ENCODE measurements around the gene DEDD. TPM values are rescaled to one million over a fixed set of nuclear protein-coding genes. Genes with fewer than 3 reads are reported as not detected.
"Not testable (repeated sequence)": the region's sequence is repeated elsewhere in the genome, so short reads cannot be mapped to it uniquely, and the experiment has no call there.

The DEDD gene
- total RNA-seq, 2 donors from 2014 or later, result 49.8 to 51.3 TPM

DNA sequence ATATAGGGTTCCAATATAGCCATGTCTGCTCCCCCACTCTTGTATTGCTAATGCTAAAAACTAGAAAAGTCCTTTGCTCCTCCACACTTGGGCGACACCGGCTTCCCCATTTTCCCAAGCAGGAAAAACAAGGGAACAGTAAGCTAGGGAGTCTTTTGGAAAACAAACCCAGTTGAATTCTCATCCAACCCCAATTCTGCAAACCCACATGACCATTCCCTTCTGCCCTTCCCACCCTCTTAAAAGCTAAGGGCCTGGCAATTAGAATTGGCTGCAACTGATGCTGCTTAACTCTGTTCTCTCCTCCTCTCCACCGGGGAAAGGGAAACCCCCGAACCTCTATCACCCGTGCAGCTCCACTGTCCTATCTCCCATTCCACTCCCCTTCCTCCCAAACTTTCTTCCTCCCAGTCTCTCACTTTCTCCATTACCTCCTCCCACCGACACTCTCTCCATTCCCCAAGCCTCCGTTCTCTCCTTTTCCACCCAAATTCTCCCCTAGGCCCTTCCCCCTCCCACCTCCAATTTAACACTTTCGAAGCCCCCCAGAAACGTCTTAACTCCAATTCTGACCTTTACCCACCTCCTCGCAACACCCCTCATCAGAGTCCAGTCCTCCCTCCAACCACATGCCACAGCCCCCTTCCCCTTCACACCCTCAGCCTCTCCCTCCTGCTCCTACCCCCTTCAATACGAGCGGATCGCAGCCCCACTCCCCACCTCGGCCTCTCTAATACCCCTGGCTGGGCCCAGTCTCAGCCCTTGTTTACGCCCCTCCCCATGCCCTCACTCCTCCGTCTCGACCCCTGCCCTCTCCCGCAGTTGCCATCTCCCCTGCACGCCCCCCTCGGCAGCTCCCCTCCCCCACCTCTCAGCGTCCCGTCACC, 701 bp downstream of the DEDD start:
- Mint-ChIP-seq H3K36me3 (ENCODE audit: insufficient read depth in 2 of 2) (peaks cover 5 to 22% of the 10 kb centered on the region in 2 donors), H3K9me3 (no peaks in the 10 kb centered on the region), H3K4me3 (no peak overlapping the region), H3K27ac (peak overlapping the region; percentile 99), H3K4me1 (ENCODE audit: low read depth) (peaks cover 50% of the 10 kb centered on the region), H3K27me3 (ENCODE audit: low read depth) (no peaks in the 10 kb centered on the region)
- ATAC-seq (replicated peaks in 1 of 2) (no peak), DNase-seq (no peak)

DNA sequence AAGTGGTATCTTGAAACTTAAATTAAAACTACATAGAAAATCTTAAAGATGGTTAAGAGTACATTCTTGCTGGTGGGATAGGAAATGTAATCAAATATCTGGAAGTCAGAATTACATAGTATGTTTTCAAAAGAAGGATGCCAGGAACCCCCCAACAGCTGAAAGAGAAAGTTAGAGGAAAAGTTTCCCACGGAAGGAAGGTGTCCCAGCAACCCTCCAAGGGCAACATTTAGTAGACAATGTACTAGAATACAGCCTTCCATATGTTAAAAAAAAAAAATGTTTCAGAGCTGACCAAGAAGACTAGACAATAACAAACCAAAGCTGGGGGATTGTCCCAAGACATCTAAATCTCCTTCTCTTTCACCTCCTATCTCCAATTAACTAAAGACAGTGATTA, 2.2 kb downstream of the DEDD start:
- peaks cover 60% of the 10 kb centered on the region for H3K4me1 Mint-ChIP-seq (ENCODE audit: low read depth)
- peak overlapping the region; percentile 99 for H3K27ac Mint-ChIP-seq
- DNase-seq, result no peak
- no peaks in the 10 kb centered on the region for H3K9me3 Mint-ChIP-seq
- no peak overlapping the region for H3K4me3 Mint-ChIP-seq
- H3K36me3 Mint-ChIP-seq (ENCODE audit: insufficient read depth in 2 of 2), result peaks cover 13 to 31% of the 10 kb centered on the region in 2 donors
- no peaks in the 10 kb centered on the region for H3K27me3 Mint-ChIP-seq (ENCODE audit: low read depth)
- ATAC-seq (replicated peaks in 1 of 2), result no peak

DNA sequence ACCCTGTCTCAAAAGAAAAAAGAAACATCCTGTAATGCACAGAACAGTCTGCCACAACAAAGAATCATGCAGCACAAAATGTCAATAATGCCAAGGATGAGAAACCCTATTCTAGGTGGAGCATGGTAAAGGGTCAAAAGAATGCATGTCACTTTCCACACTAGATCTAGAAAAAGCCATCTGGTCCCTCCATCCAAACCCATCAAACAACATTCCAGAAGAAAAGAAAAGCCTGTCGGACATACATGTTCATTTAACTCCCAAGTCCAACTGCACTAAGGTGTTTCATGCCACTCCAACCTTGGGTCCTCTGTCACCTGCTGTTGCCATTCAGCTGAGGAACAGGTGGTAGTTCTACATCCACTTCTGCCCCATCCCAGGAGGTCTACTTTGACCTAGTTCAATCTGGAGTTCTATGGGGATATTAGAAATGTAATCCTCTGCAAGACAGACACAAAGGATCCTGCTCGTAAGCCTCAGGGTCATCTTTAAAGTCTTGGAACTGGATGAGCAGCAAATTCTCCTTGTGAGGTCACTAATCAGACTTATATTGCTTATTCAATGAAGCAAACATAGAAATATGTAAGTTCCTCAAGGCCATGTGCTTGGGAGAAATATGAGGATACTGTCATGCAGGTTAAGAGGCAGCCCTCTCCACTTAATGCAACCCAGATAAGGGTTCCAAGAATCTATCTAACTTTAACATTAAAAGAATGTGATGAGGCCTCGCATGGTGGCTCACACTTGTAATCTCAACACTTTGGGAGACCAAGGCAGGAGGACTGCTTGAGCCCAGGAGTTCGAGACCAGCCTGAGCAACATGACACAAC, 3.7 kb downstream of the DEDD start:
- H3K27me3 Mint-ChIP-seq (ENCODE audit: low read depth), result no peaks in the 10 kb centered on the region
- H3K36me3 Mint-ChIP-seq (ENCODE audit: insufficient read depth in 2 of 2), result peaks cover 13 to 36% of the 10 kb centered on the region in 2 donors
- no peak overlapping the region for H3K4me3 Mint-ChIP-seq
- peaks cover 60% of the 10 kb centered on the region for H3K4me1 Mint-ChIP-seq (ENCODE audit: low read depth)
- ATAC-seq (replicated peaks in 1 of 2) (no peak), DNase-seq (no peak)
- no peaks in the 10 kb centered on the region for H3K9me3 Mint-ChIP-seq
- no peak overlapping the region for H3K27ac Mint-ChIP-seq

DNA sequence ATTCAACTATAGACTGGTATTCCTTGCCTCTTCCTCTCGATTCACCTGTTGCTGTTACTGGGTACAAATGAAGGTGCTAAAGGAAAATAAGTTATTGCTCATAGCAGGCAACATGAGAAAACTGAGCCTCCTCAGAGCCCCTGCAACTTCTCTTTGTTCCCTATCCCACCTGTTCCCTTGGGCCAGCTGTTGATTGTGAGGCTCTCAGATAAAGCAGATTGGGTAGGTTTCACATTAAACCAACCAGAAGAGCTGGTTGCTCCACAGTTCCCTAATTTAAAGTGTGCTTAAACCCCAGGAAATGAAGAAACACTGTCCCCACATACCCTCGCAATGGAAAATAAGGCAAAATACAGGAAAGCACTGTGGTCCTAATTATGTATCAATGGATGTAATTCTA, 4.8 kb downstream of the DEDD start:
- H3K36me3 Mint-ChIP-seq (ENCODE audit: insufficient read depth in 2 of 2), result peaks cover 16 to 44% of the 10 kb centered on the region in 2 donors
- no peak overlapping the region for H3K4me3 Mint-ChIP-seq
- no peaks in the 10 kb centered on the region for H3K27me3 Mint-ChIP-seq (ENCODE audit: low read depth)
- DNase-seq, result no peak
- no peak for ATAC-seq (replicated peaks in 1 of 2)
- no peaks in the 10 kb centered on the region for H3K9me3 Mint-ChIP-seq
- peak overlapping the region; percentile 64 for H3K27ac Mint-ChIP-seq
- peaks cover 60% of the 10 kb centered on the region for H3K4me1 Mint-ChIP-seq (ENCODE audit: low read depth)

DNA sequence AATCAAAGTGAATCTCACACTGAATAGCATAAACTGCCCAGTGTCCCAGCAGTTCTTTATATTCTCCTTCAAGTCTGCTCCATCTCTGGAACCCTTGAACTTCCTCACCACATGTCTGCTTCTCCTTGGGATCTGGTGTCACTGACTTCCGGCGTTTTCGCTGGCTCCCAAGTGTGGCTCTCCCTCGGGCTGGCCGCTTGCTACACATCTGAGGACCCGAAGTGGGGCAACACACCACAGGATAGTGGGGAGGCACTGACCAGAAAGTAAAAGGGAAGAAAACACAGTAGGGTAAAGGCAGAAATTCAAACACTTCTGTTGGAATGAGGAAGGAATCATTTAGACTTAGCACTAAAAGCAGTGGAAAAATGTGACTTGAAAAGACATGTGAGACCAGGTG, 9.5 kb downstream of the DEDD start:
- no peak for ATAC-seq (replicated peaks in 1 of 2)
- H3K9me3 Mint-ChIP-seq, result no peaks in the 10 kb centered on the region
- H3K27me3 Mint-ChIP-seq (ENCODE audit: low read depth), result no peaks in the 10 kb centered on the region
- H3K36me3 Mint-ChIP-seq (ENCODE audit: insufficient read depth in 2 of 2), result peaks cover 20 to 47% of the 10 kb centered on the region in 2 donors
- peaks cover 50% of the 10 kb centered on the region for H3K4me1 Mint-ChIP-seq (ENCODE audit: low read depth)
- peak overlapping the region; percentile 47 for H3K27ac Mint-ChIP-seq
- no peak overlapping the region for H3K4me3 Mint-ChIP-seq
- no peak for DNase-seq

DNA sequence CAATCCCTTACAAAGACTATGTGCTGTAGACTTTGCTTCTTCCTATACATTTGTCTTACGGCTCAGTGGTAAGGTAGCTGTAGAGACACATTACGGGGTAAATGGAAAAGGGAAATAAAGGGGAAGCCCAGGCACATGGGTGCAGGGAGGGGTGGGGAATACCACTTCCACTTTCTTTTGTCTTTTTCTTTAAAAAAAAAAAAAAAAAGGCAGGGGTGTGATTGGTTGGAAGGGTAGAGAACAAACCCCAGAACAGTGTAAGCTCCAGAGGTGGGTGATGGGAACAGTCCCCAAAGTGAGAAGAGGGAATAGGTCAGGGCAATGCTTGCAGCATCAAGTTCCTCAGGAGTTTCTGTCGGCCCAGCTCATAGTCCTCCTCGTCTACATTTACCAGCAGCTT, 10.6 kb downstream of the DEDD start:
- H3K27me3 Mint-ChIP-seq (ENCODE audit: low read depth), result no peaks in the 10 kb centered on the region
- peaks cover 21 to 43% of the 10 kb centered on the region in 2 donors for H3K36me3 Mint-ChIP-seq (ENCODE audit: insufficient read depth in 2 of 2)
- ATAC-seq (replicated peaks in 1 of 2), result no peak
- DNase-seq, result no peak
- no peak overlapping the region for H3K4me3 Mint-ChIP-seq
- peaks cover 43% of the 10 kb centered on the region for H3K4me1 Mint-ChIP-seq (ENCODE audit: low read depth)
- no peaks in the 10 kb centered on the region for H3K9me3 Mint-ChIP-seq
- peak overlapping the region; percentile 44 for H3K27ac Mint-ChIP-seq

DNA sequence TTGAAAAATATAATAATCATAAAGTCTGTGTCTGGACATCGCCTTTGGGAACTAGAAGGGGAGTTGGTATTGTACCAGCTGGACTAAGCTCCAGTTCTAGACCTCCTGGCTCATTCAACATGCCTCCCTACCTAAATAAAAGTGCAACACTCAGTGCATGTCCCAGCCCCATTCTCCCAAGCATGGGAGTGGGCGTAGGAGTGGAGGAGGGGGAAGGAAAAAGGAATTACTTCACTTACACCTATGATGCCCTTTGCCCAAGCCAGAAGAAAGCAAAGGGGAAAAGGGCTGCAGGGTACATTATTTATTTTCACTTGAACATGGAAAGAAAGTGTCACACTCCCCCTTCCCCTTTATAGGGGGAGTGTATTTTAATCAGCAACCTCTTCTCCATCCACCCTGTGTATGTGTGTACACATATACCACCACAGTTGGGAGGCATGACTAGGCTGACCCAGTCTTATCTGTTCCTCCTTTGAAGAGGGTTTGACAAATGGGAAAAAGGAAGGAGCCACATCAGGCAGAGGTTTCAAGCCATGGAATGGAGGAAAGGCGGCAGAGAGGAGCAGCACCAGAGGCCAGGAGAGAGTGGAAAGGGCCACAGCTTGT, 11.3 kb downstream of the DEDD start:
- peaks cover 18 to 39% of the 10 kb centered on the region in 2 donors for H3K36me3 Mint-ChIP-seq (ENCODE audit: insufficient read depth in 2 of 2)
- H3K4me1 Mint-ChIP-seq (ENCODE audit: low read depth), result peaks cover 44% of the 10 kb centered on the region
- H3K9me3 Mint-ChIP-seq, result no peaks in the 10 kb centered on the region
- H3K4me3 Mint-ChIP-seq, result no peak overlapping the region
- no peak for ATAC-seq (replicated peaks in 1 of 2)
- no peak for DNase-seq
- peak overlapping the region; percentile 44 for H3K27ac Mint-ChIP-seq
- no peaks in the 10 kb centered on the region for H3K27me3 Mint-ChIP-seq (ENCODE audit: low read depth)

DNA sequence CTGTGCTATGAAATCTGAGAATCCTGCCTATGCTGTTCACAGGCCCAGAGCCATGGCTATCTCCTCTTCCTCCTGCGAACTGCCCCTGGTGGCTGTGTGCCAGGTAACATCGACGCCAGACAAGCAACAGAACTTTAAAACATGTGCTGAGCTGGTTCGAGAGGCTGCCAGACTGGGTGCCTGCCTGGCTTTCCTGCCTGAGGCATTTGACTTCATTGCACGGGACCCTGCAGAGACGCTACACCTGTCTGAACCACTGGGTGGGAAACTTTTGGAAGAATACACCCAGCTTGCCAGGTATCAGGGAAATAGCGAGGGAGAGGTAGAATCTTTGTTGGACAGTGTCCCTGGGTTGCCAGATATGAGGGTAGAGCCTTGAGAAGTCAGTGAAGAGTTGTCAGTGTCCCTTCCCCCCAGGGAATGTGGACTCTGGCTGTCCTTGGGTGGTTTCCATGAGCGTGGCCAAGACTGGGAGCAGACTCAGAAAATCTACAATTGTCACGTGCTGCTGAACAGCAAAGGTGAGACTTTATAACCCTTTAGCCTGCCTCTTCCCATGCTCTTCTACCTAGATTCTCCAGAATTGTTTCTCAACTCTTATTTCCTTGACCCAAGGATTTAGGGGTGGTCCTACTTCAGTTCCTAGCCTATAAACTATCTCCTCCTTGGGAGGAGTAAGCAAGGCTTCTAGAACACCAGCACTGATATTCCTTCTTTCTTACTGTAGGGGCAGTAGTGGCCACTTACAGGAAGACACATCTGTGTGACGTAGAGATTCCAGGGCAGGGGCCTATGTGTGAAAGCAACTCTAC, 13.2 kb downstream of the DEDD start:
- peak overlapping the region; percentile 96 to 97 for H3K4me3 Mint-ChIP-seq
- peaks cover 56% of the 10 kb centered on the region for H3K4me1 Mint-ChIP-seq (ENCODE audit: low read depth)
- H3K27ac Mint-ChIP-seq, result peak overlapping the region; percentile 96
- ATAC-seq (replicated peaks in 1 of 2), result peak; percentile 47 to 53
- peak; percentile 68 to 77 for DNase-seq
- H3K27me3 Mint-ChIP-seq (ENCODE audit: low read depth), result no peaks in the 10 kb centered on the region
- peaks cover 19 to 40% of the 10 kb centered on the region in 2 donors for H3K36me3 Mint-ChIP-seq (ENCODE audit: insufficient read depth in 2 of 2)
- no peaks in the 10 kb centered on the region for H3K9me3 Mint-ChIP-seq

DNA sequence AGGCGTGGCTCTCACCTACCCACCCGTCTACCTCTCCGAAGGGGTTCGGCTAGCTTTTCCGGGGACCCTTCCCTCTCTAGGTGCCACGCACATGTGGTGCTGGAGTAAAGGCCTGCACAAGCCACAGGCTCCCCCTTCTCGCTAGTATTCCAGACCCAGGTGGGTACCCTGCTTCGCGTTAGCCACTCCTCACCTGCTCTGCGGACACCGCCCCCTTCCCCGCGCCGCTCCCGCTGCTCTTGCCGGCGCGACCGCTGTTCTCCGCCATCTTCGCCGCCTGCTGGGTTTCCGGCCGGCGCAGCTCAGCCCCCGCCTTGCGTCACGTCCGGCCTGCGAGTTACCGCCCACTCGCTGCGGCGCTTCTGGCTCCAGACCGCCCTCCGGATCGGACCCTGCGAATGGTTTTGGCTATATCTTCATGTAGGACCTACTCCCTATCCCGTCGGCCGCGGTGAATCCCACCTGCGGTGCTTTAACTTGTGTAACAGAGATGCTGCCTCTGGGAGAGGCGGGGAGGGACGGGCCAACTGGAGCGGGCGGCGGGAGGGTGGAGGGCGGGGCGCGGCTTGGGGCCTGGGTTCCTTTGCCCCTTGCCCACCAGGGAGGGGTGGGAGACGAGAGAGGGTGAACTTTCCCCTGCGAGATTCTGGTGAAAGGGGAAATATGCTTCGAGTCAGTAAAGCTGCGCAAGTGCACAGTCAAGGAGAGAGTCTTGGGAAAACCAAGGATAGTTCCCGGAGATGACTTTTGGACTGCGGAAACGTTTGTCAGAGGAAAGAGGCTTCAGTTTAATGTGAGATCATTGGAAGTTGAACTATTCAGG, 14.5 kb downstream of the DEDD start, which contains the start of the genes NIT1 and PFDN2:
TSS of gene NIT1 (plus strand) at position 347 of the 823 bp plus-strand sequence. CDS start at position 419, 72 bp downstream.
TSS of gene PFDN2 (minus strand) at position 279 of the 823 bp plus-strand sequence. CDS start at position 268, 11 bp downstream.
- H3K36me3 Mint-ChIP-seq (ENCODE audit: insufficient read depth in 2 of 2), result peaks cover 21 to 37% of the 10 kb centered on the region in 2 donors
- DNase-seq (peak; percentile 92), ATAC-seq (replicated peaks in 1 of 2) (peak; percentile 66 to 69)
- H3K27ac Mint-ChIP-seq, result peak within 1 kb of the TSS; percentile 97
- H3K9me3 Mint-ChIP-seq, result no peaks in the 10 kb centered on the region
- peaks cover 70% of the 10 kb centered on the region for H3K4me1 Mint-ChIP-seq (ENCODE audit: low read depth)
- H3K4me3 Mint-ChIP-seq, result peak within 1 kb of the TSS; percentile 96 to 97
- H3K27me3 Mint-ChIP-seq (ENCODE audit: low read depth), result no peaks in the 10 kb centered on the region

DNA sequence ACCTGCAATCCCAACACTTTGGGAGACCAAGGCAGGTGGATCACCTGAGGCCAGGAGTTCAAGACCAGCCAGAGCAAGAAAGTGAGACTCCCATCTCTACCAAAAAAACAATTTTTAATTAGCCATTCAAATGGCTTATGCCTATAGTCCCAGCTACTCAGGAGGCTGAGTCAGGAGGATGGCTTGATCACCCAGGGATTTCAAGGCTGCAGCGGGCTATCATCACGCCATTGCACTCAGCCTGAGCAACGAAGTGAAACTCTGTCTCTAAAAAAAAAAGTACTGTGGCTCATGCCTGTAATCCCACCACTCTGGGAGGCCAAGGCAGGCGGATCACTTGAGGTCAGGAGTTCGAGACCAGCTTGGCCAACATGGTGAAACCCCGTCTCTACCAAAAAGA, 16.5 kb downstream of the DEDD start:
- not testable (repeated sequence) for ATAC-seq (replicated peaks in 1 of 2); H3K9me3 Mint-ChIP-seq; DNase-seq; H3K27me3 Mint-ChIP-seq (ENCODE audit: low read depth)
- Mint-ChIP-seq H3K27ac (peak overlapping the region; percentile 97), H3K36me3 (ENCODE audit: insufficient read depth in 2 of 2) (peaks cover 20 to 27% of the 10 kb centered on the region in 2 donors), H3K4me1 (ENCODE audit: low read depth) (peaks cover 82% of the 10 kb centered on the region), H3K4me3 (peak overlapping the region; percentile 96 to 97)

DNA sequence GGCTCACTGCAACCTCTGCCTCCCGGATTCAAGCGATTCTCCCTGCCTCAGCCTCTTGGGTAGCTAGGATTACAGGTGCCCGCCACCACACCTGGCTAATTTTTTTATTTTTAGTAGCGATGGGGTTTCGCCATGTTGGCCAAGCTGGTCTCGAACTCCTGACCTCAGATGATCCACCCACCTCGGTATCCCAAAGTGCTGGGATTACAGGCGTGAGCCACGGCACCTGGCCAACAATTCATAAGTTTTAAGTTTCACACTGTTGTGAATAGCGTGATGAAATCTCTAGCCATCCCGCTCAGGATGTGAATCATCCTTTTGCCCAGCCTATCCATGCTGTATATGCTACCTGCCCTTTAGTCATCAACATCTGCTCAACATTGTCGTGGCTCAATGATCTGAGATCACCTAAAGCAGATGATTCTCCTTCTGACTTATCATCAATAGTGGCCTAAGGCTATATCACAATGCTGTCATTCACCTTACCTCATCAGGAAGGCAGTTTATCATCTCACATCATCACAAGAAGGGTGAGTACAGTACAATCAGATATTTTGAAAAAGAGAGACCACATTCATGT, 17.2 kb downstream of the DEDD start:
- H3K9me3 Mint-ChIP-seq, result no peaks in the 10 kb centered on the region
- DNase-seq, result peak; percentile 76 to 81
- peak overlapping the region; percentile 96 to 97 for H3K4me3 Mint-ChIP-seq
- no peaks in the 10 kb centered on the region for H3K27me3 Mint-ChIP-seq (ENCODE audit: low read depth)
- peak; percentile 81 for ATAC-seq (replicated peaks in 1 of 2)
- H3K36me3 Mint-ChIP-seq (ENCODE audit: insufficient read depth in 2 of 2), result peaks cover 20 to 26% of the 10 kb centered on the region in 2 donors
- peak overlapping the region; percentile 97 for H3K27ac Mint-ChIP-seq
- H3K4me1 Mint-ChIP-seq (ENCODE audit: low read depth), result peaks cover 79% of the 10 kb centered on the region

Data from activated T-cell treated with anti-CD3 and anti-CD28 coated beads, Interleukin-2, amount 50 U/mL, for 72 hours (primary cell).